WTC11 (cell line): Measurements from ENCODE around the gene SUPT16H. TPM values are rescaled to one million over a fixed set of nuclear protein-coding genes. Genes with fewer than 3 reads are reported as not detected.

Source experiments
- ATAC-seq: fragments of 200-7000 bp; cut with Tn5 transposase; 2 replicates; pipeline ENCODE4 v1.10.0; 2021; ENCODE audit warnings: mild to moderate bottlenecking, moderate library complexity
- CTCF ChIA-PET: fragments of 300-600 bp; sonication (Branson Sonifier 250); formaldehyde crosslinking; loops from one replicate; lab custom pipeline; 2021; ENCODE audit warnings: antibody characterized with exemption; lab: Charles Lee
- POLR2A ChIA-PET: fragments of 350-600 bp; sonication (Branson Sonifier 250); formaldehyde crosslinking; loops from one replicate; lab custom pipeline; 2021; ENCODE audit warnings: antibody characterized with exemption; lab: Charles Lee
- DNase-seq: peaks from one replicate; pipeline ENCODE4 v3.0.0; 2021; ENCODE audit warnings: low spot score
- H3K27ac Mint-ChIP-seq: 2 replicates; pipeline ENCODE4 v1.8.0; 2021; ENCODE audit warnings: mixed read lengths
- H3K27me3 Mint-ChIP-seq: 2 replicates; pipeline ENCODE4 v1.8.0; 2021; ENCODE audit warnings: low read depth, mild to moderate bottlenecking, moderate library complexity, mixed read lengths
- H3K36me3 Mint-ChIP-seq: 2 replicates; pipeline ENCODE4 v1.8.0; 2021; ENCODE audit warnings: mixed read lengths
- H3K4me1 Mint-ChIP-seq: 2 replicates; pipeline ENCODE4 v1.8.0; 2022; ENCODE audit warnings: mixed read lengths
- H3K4me3 Mint-ChIP-seq: 2 replicates; pipeline ENCODE4 v1.8.0; 2021; ENCODE audit warnings: mild to moderate bottlenecking, moderate library complexity, mixed read lengths
- H3K9me3 Mint-ChIP-seq: 2 replicates; pipeline ENCODE4 v1.8.0; 2021; ENCODE audit warnings: mixed read lengths
- AFF4 ChIP-seq: sonication (generic); formaldehyde crosslinking; IDR thresholded peaks from 2 replicates; pipeline ENCODE4 v1.8.1; 2023; ENCODE audit warnings: mild to moderate bottlenecking, missing genetic modification reagents, borderline replicate concordance
- CREB1 ChIP-seq: sonication (generic); formaldehyde crosslinking; IDR thresholded peaks from 2 replicates; pipeline ENCODE4 v1.8.0; 2023; ENCODE audit warnings: mild to moderate bottlenecking, missing genetic modification reagents
- EMX1 ChIP-seq: fragments of 250-450 bp; sonication (Bioruptor Pico); IDR thresholded peaks from 2 replicates; pipeline ENCODE4 v1.8.0; 2021; ENCODE audit warnings: mild to moderate bottlenecking
- GTF2I ChIP-seq: fragments of 250-450 bp; sonication (Bioruptor Pico); conservative IDR thresholded peaks from 2 replicates; pipeline ENCODE4 v1.4.0; 2021; ENCODE audit warnings: mild to moderate bottlenecking
- NR2C2 ChIP-seq: sonication (generic); formaldehyde crosslinking; IDR thresholded peaks from 2 replicates; pipeline ENCODE4 v1.8.0; 2022; ENCODE audit warnings: mild to moderate bottlenecking, missing genetic modification reagents
- RORB ChIP-seq: fragments of 250-450 bp; sonication (Bioruptor Pico); IDR thresholded peaks from 2 replicates; pipeline ENCODE4 v1.9.0; 2021; ENCODE audit warnings: mild to moderate bottlenecking
- SP1 ChIP-seq: sonication (generic); formaldehyde crosslinking; conservative IDR thresholded peaks from 2 replicates; pipeline ENCODE4 v1.8.1; 2022; ENCODE audit warnings: missing genetic modification reagents
- ZBTB21 ChIP-seq: sonication (generic); formaldehyde crosslinking; IDR thresholded peaks from 2 replicates; pipeline ENCODE4 v1.8.1; 2023; ENCODE audit warnings: mild to moderate bottlenecking, missing genetic modification reagents, borderline replicate concordance
- ZNF121 ChIP-seq: sonication (generic); formaldehyde crosslinking; IDR thresholded peaks from 2 replicates; pipeline ENCODE4 v1.8.0; 2023; ENCODE audit warnings: missing genetic modification reagents
- ZNF416 ChIP-seq: fragments of 250-450 bp; sonication (Bioruptor Pico); IDR thresholded peaks from 2 replicates; pipeline ENCODE4 v1.9.0; 2021; ENCODE audit warnings: mild to moderate bottlenecking, inconsistent platforms
- ZNF425 ChIP-seq: fragments of 250-450 bp; sonication (Bioruptor Pico); conservative IDR thresholded peaks from 2 replicates; pipeline ENCODE4 v1.9.0; 2021; ENCODE audit warnings: mild to moderate bottlenecking
- total RNA-seq: library from RNA; stranded (reverse); gene quantifications from 3 replicates; pipeline ENCODE4 v1.2.3, GENCODE V29; 2021

Gene SUPT16H
- total RNA-seq, 1 experiment from 2014 or later: 178 TPM

- DNase-seq (no peak), ATAC-seq (no peak)
- ChIA-PET POLR2A (no interaction called here), CTCF (no interaction called here)
- Mint-ChIP-seq H3K9me3 (no peaks in the 10 kb centered on the region), H3K27ac (peak overlapping the region; percentile 15; the same call in 1 of the 2 replicates), H3K4me1 (peaks cover 12% of the 10 kb centered on the region), H3K4me3 (no peak overlapping the region), H3K36me3 (peaks cover 41% of the 10 kb centered on the region), H3K27me3 (no peaks in the 10 kb centered on the region; the same call in 1 of the 2 replicates)
- TF ChIP-seq AFF4 (CRISPR knock-in tag) (no peak), ZNF425 (CRISPR knock-in tag) (no peak), ZBTB21 (CRISPR knock-in tag) (no peak)
Observed at GRCh38 chr14:21350539-21350938, 33.3 kb downstream of the SUPT16H start.

GRCh38 chr14:21347201-21347600 lies 36.6 kb downstream of the SUPT16H start:
- Mint-ChIP-seq H3K36me3 (peaks cover 10% of the 10 kb centered on the region), H3K4me1 (peaks cover 12% of the 10 kb centered on the region), H3K27me3 (no peaks in the 10 kb centered on the region), H3K4me3 (no peak overlapping the region), H3K9me3 (no peaks in the 10 kb centered on the region), H3K27ac (0 out of 2 replicates have a peak overlapping the region, but pooled peaks have one; percentile 71)
- ATAC-seq: no peak
- ChIA-PET CTCF (interaction anchor here (1.1 kb wide), 2 partner anchors 129 to 376 kb away, joined by 3 read pairs; no protein-coding TSS in a partner anchor), POLR2A (interaction anchor here (1.1 kb wide), 1 partner anchor 90 kb away, joined by 3 read pairs; no protein-coding TSS in a partner anchor)
- TF ChIP-seq RORB (no peak), GTF2I (CRISPR knock-in tag) (no peak), ZNF416 (CRISPR knock-in tag) (no peak), NR2C2 (CRISPR knock-in tag) (no peak), CREB1 (CRISPR knock-in tag) (no peak), EMX1 (CRISPR knock-in tag) (no peak), AFF4 (CRISPR knock-in tag) (no peak)
- no peak for DNase-seq

- no peak overlapping the region for H3K4me3 Mint-ChIP-seq
- no peak for TF ChIP-seq SP1
- peak; percentile 81 for TF ChIP-seq ZNF121 (CRISPR knock-in tag)
- TF ChIP-seq, all 79 proteins: peak for 1
- Mint-ChIP-seq H3K9me3 (no peaks in the 10 kb centered on the region), H3K27me3 (no peaks in the 10 kb centered on the region), H3K27ac (0 out of 2 replicates have a peak overlapping the region, but pooled peaks have one; percentile 71), H3K4me1 (peaks cover 12% of the 10 kb centered on the region), H3K36me3 (peaks cover 5% of the 10 kb centered on the region)
- DNase-seq: no peak
- no peak for ATAC-seq
- ChIA-PET POLR2A (interaction anchor here (0.6 to 1.1 kb wide), 2 partner anchors 91 to 605 kb away, joined by 3 read pairs; no protein-coding TSS in a partner anchor), CTCF (interaction anchor here (1.1 kb wide), 2 partner anchors 130 to 377 kb away, joined by 3 read pairs; no protein-coding TSS in a partner anchor)
Observed at GRCh38 chr14:21346532-21347135, 37.2 kb downstream of the SUPT16H start.
